GM18873 (cell line): ENCODE results near the gene ARCN1.

Source experiments
- ATAC-seq: cut with Tn5 transposase; IDR thresholded peaks from one replicate; pipeline ENCODE4 v1.9.1; 2021; ENCODE audit warnings: mild to moderate bottlenecking, moderate library complexity, moderate number of reproducible peaks; ENCODE audit not compliant: unreplicated experiment, low FRiP score

The ARCN1 gene

GRCh38 chr11:118634431-118635236 lies 62.4 kb downstream of the ARCN1 start:
- no peak for ATAC-seq

GRCh38 chr11:118635237-118635591 lies 63.0 kb downstream of the ARCN1 start:
- no peak for ATAC-seq

- ATAC-seq = no peak
Observed at GRCh38 chr11:118635642-118636041, 63.4 kb downstream of the ARCN1 start.

- no peak for ATAC-seq
Observed at GRCh38 chr11:118636569-118637290, 64.5 kb downstream of the ARCN1 start.

GRCh38 chr11:118638726-118639125 lies 66.5 kb downstream of the ARCN1 start:
- ATAC-seq = no peak

GRCh38 chr11:118639899-118640298 lies 67.7 kb downstream of the ARCN1 start:
- ATAC-seq = no peak

- no peak for ATAC-seq
Observed at GRCh38 chr11:118640332-118641154, 68.3 kb downstream of the ARCN1 start.

GRCh38 chr11:118641397-118642019 lies 69.3 kb downstream of the ARCN1 start:
- ATAC-seq = no peak

- ATAC-seq = no peak
Observed at GRCh38 chr11:118643142-118643994, 71.2 kb downstream of the ARCN1 start.

- no peak for ATAC-seq
Observed at GRCh38 chr11:118643995-118644345, 71.8 kb downstream of the ARCN1 start.

- ATAC-seq = no peak
Observed at GRCh38 chr11:118644496-118644895, 72.3 kb downstream of the ARCN1 start.

- no peak for ATAC-seq
Observed at GRCh38 chr11:118645066-118645715, 73.0 kb downstream of the ARCN1 start.

- ATAC-seq = no peak
Observed at GRCh38 chr11:118646393-118646792, 74.2 kb downstream of the ARCN1 start.

- no peak for ATAC-seq
Observed at GRCh38 chr11:118648291-118648690, 76.1 kb downstream of the ARCN1 start.

- no peak for ATAC-seq
Observed at GRCh38 chr11:118649941-118650340, 77.7 kb downstream of the ARCN1 start.

- ATAC-seq = no peak
Observed at GRCh38 chr11:118650366-118650765, 78.2 kb downstream of the ARCN1 start.

GRCh38 chr11:118651820-118652219 lies 79.6 kb downstream of the ARCN1 start:
- ATAC-seq = no peak
